Activated T-cell treated with anti-CD3 and anti-CD28 coated beads for 24 hours (primary cell): ENCODE data around the gene MCEE.

ENCODE experiments used
- DNase-seq: peaks from one replicate; pipeline ENCODE4 v3.0.0-alpha.2; 2020; ENCODE audit warnings: low read depth

The MCEE gene

DNA sequence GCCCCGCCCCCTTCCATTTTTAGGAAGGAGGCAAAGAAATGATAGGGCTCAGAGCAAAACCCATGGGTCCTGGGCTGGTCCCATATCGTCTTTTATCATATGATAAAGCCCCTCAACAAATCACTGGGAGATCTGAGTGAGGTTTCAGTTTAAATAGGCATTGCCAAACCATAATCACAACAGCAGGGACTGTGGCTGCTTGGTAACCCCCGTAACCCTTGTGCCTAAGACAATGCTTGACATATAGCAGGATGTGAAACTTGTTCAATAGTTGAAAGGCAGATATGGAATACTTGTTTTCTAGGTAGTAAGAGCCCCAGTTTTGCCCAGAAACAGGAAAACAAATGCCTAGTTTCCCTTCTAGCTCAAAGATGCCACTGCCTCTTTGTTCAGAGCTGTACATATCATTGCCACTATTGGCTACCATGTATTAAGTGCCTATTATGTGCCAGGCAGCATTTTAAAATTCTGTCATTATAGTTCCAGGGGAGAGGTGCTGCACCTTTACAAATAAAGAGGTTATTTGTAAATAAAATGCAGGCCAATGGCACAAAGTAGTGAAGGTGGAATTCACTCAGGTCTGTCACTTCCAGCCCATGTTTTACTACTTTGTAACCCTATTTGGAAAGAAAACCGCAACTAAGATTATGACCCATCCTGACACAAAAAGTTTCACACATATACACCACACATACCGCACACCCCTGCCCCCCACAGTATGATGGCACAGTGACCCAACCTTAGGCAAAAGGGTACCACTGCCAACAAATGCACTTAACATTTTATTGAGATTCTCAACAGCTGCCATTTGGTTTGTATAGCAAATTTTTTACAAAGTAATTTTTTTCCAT lies 47.4 kb downstream of the MCEE start:
- DNase-seq, result peak; percentile 40

DNA sequence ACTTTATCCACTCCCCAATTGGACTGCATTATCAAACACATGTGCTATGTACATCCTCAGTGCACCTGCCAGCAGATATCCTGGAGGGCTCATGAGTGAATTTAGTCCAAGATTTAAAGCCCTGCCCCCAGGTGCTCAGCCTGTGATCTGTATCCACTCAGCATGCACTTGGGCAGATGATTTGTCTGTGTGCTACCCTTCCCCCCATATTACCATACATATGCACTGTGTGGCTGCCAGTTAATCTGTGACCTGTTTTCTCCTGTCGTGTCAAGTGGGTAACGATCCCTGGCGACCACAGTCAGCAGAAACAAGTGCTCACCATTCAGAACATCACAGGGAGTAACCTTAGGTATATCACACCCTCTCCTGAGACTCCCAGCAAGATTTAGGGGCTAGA lies 51.4 kb downstream of the MCEE start:
- no peak for DNase-seq

DNA sequence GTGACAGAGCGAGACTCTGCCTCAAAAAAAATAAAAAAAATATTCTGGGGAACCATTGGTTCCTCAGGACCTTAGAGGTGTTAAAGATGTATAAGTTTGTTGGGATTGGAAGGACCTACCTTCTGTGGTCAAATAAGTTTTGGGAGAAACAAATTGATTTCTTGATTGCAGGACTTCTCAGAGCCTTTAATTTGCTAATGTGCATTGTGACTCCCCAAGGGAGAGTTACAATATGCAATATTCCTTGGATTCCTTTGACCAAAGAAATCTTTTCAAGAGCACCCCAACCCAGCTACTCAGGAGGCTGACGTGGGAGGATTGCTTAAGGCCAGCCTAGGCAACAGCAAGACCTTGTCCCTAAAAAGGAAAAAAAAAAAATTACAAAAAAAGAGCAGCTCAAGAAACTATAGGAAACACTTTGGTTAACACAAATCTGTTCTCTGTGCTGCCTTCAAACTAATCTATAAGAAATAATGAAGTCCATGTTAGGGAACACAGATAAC lies 55.1 kb downstream of the MCEE start:
- no peak for DNase-seq

DNA sequence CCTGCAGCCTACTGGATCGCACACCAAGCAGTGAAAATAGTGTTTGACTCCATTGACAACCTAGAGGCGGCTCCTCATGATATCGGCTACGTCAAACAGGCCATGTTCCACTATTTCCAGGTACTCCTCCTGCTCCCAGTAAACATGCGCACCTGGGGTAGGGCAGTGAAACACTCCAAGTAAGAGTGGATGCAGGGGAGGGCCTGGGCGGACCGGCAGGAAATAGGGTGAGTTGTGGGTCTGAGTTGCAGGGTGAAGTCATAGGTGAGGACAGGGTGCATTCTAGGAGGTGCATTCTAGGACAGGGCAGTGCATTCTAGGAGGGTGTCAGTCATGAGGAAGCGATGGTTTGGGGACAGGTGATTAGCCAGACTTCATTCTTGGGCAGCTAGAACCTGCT lies 56.6 kb downstream of the MCEE start:
- no peak for DNase-seq

DNA sequence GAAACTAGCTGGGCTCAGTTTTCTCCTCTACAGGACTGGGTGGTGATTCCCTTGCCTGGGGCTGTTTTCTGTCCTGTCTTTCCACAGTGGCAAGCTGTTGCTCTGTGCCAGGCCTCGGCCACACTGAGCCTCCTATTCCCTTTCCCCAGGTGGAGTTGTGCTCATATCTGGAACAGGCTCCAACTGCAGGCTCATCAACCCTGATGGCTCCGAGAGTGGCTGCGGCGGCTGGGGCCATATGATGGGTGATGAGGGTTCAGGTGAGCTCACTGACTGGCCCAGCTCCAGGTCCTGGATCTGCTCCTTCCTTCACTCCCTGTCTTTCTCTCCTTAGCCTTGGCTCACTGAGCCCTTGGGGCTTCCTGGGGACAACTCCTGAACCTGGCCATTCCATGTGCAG lies 57.5 kb downstream of the MCEE start:
- DNase-seq, result no peak

DNA sequence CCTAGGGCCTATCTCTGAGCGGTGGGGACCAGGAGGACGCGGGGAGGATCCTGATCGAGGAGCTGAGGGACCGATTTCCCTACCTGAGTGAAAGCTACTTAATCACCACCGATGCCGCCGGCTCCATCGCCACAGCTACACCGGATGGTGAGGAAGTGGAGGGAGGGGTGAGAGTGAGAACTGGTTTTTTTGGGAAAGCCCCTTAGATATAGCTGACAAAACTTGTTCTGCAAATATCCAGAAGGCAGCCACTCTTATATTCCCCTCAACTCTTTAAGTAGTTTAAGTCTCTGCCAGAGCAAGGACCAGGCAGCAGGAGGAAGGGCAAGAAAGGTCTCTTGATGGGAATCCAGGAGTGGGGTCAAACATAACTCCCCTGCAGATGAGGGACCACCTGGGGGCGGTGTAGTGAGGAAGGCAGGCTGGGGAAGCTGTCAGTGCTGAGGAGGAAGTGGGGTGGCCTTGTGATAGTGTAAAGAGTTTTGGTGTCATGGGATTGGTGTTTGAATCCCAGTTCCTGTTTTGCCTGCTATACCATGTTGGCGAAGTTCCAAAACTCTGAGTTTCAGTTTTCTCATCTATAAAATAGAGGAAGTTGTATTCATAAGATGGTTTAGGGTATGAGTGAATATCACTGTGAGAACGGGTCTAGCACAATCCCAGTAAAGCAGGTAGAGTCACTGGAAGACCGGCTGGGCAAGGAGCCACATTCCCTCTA lies 58.2 kb downstream of the MCEE start:
- DNase-seq, result peak; percentile 49

DNA sequence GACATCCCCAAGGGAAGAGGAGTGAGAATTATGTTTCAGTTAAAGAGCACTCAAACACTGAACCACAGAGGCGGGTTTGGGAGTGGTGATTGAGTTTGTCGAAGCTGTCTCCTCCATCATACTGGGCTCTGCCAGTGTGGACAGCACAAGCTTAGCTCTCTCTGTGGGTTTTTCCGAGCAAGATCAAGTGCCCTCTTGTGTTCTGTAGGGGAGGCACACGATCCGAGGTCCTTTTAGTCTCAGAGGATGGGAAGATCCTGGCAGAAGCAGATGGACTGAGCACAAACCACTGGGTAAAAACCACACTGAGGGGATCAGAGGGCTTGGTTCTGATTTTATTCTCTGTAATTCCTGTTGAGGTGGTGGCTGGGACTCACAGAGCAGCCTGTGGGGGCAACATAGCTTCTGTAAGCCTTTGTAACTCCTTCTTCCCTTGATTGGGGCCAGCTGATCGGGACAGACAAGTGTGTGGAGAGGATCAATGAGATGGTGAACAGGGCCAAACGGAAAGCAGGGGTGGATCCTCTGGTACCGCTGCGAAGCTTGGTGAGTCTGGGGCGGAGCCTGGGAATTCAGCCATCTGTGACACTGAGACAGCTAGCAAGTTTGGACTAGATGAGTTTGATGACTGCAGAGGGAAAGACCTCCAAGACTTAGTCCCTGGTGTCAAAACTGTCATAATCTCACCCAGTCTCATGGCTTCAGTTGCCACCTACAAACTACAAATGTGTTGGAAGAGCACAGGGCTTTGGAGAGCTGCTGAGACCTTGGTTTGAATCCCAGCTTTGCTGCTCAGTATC lies 59.5 kb downstream of the MCEE start:
- DNase-seq, result no peak

DNA sequence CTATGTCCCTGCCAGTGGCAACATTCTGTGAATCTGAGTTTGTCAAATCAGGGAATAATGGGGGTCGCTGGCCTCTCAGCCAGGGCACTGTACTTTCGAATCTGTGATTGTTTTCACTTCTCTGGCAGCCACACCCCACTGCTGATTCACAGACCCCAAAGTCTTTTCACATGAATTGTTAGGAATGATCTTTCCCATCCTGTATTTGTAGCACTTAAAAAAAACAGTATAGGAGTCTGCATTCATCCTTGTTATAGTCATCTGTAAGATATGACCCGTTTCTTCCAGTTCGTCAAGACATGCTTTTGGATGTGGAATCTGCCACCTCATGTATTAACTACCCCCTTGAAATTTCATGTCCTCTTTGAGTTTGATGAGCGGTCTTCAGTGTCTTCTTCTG lies 60.7 kb downstream of the MCEE start:
- DNase-seq, result no peak

DNA sequence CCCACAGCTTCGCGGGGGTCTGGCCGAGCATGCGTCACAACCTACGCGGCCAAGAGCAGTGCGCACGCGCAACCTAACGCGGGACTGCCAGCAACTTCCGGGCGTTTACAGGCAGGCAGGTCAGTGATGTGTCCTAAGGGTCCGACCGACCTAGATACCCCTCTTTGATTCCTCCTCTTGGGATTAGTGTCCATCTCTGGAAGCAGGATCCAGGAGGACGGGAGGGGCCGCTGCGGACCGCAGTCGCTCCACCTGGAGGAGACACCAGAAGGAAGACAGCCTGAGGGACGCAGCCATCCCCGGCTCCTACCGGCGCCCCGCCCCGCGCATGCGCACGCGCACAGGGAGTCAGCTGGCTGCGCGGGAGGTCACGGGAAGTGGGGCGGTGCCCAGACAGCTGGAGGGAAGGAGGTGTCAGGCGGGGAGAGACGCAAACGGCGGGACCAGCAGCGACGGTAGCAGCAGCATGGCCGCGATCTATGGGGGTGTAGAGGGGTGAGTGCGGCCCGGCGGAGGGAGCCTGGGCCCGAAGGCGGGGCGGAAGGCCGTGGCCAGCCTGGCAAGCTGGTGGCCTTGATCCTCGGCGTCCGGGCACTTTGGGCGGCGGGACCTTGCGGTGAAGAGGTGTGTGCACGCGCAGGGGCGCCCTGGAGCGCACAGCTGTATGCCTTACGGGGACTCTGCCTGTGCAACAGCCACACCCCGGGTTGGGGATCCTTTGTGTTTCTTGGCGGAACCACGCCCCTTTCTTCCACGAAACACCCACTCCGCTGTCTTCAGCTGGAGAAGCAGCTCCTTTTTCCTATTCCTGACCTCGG lies 61.6 kb downstream of the MCEE start, which contains the start of gene NAGK:
NAGK (plus strand) TSS at position 431 of the 818 bp plus-strand sequence; CDS start at position 467, 36 bp downstream.
- DNase-seq, result peak; percentile 95

DNA sequence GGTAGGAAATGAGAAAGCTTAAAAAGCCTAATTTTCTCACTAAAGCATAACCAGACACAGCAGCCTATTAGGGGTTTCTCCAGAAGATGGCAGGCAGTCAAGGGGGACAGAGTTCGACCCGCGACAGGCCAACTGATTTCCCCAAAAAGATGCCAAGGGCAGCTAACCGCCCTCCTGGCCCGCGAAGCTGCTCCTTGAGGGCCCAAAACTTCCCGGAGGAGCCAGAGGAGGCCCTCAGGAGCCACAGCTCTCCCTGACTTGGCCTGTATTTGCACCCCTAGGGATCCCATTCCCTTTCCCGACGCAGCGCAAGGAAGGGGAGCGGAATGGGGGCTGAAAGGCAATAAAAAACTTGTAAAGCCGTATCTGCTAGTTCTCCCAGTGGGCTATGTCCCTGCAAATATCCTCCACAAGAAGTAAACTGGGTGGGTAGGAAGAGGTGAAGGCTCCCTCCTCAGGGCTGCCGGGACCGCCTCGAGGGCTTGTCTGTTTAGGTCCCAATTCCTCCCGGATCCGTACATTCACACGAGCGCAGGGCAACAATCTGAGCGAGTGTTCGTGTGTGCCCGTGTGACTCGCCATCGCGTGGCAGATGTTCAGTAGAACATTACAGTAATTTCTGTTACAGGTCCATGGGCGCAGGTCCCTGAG lies 62.3 kb downstream of the MCEE start:
- DNase-seq, result no peak

DNA sequence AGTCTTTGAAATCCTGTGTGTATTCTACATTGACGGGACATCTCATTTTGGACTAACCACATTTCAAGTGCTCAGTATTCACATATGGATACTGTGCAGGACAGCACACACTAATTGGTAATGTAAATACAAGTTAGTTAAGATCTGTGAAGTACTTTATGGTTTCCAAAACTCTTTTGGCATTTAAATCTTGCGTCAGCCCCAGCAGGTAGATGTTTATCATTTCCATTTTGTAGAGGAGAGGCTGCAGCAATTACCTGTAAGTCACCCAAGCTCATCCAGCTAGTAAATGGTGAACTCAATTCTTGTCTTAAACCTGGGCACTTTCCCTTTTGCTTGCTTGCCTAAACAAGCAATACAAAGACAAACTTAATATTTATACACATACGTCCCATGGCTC lies 63.2 kb downstream of the MCEE start:
- DNase-seq, result no peak

DNA sequence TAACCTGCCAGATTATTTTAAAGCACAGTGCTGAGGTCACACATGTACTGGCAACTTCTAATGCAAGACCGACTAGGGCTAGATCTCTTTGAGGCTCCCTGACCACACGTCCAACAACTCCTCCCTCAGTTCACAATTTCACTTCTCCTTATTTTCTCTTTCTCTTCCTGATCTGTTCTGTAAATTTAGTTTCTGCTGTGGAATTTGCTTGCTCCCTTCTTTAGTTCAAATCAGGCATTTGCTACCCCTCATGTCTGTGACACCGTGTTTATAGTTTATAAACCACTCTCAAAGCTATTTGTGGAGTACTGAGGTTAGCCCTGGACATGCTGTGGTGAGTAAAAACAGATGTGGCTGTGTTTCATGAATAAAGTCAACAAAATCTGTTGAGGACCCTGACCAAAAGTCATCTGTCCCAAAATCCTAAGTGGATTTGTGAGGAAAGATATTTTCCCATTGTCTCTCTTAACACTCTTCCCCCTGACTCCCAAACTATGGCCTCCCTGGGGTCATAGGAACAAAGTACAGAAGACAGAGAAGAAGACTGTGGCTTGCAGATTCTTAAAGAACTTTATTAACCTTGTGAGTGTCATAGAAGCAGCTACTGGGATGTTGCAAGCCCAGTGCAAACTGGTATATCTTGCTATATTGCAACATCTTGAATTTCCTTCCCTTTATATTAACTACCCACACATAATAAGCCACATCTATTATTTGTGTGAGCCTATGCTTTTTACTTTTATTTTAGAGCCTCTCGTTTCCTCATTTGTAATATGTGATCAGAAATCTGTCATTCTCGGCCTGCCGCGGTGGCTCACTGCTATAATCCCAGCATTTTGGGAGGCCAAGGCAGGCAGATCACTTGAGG lies 65.0 kb downstream of the MCEE start:
- DNase-seq, result no peak

DNA sequence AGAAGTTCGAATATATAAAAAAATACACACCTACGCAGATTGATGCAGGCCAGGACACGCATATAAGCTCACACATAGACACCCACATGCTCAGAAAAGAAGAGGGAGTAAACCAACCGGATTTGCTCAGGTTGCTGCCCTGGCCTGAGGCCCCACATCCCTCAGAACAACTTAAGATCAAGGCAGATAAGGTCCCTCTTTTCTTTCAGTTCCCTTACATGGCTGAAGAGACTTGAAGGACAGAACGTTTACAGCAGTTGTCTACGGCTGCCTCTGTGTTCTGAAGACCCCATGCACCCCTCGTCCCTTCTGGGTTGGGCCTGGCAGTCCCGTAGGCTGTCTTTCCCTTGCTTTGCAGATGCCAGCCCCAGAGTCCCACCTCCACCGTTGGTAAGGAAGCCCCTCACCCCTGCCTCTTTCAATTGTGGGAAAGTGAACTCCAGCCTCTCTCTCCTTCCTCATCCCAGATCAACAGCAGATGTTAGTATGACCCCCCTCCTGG lies 65.9 kb downstream of the MCEE start:
- no peak for DNase-seq

DNA sequence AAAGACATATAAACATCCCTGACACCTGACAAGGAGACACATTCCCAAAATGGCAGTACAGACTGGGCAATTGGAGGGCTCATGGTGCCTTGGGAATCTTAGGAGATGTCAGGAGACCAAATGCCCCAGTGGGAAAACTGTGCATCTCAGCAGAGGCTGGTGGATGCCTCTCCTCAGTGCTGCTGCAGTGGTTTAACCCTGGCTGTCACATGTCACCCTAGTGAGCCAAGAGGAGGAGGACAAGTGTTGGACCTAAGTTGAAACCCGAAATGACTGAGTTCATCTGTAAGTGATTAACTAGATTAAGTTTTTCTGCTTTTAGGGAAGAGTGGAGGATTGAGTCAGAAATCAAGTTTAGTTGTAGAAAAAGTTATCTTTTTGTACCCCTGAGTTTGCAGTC lies 66.8 kb downstream of the MCEE start:
- DNase-seq, result no peak

DNA sequence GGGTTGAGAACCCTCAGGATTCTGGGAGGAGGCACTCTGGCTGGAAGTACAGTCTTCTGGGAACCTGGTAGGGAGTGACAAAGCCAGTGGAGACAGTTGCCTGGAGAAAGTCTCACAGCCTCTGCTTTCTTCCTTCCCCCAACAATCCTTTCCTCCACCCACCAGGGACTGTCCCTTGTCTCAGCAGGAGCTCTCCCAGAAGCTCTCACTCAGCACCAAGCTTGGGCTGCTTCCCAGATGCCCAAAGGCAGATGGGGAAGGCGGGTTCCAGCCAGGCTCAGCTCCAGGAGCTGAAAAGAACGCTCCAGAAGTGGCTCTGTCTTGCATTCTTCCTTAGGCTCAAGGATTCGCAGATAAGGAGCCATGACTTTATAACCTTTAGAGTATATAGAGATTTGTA lies 69.2 kb downstream of the MCEE start:
- DNase-seq, result no peak

DNA sequence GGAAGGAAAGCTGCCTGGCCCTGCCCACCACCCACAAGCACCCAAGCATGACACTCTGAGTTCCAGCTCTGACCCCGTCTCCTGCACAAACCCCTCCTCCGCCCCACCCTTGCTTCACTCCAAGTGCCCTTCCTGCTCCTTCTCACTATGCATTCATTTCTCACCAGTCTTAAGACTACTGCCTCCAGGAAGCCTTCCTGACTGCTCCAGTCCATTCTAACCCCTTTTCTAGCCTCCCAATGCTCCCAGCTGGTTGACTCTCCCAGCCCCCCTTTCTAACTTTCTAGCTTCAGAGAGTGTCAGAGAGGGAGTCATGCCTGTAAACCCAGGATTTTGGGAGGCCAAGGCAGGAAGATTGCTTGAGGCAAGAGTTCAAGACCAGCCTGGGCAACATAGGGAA lies 69.8 kb downstream of the MCEE start:
- no peak for DNase-seq
